ENCODE results near the gene ST3GAL3.

DNA sequence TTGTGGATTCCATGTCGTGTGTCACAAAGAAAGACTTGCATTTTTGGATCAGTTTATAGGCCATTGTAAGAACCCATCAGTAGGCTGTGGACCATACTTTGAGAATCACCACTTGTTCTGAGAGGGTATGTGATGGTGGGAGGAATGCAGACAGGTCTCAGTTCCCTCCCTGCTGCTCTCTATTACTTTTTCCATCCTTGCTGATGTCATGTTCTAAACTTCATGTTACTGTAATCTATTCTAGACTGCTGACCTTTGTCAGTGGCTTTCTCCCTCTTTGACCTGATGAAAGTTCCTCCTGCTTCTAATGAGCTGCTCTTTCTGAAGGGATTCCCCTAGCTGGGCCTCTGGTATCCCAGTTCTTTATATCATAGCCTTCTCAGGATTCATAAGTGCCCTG, 46.1 kb downstream of the ST3GAL3 start:
- TF ChIP-seq, protein P1, sequence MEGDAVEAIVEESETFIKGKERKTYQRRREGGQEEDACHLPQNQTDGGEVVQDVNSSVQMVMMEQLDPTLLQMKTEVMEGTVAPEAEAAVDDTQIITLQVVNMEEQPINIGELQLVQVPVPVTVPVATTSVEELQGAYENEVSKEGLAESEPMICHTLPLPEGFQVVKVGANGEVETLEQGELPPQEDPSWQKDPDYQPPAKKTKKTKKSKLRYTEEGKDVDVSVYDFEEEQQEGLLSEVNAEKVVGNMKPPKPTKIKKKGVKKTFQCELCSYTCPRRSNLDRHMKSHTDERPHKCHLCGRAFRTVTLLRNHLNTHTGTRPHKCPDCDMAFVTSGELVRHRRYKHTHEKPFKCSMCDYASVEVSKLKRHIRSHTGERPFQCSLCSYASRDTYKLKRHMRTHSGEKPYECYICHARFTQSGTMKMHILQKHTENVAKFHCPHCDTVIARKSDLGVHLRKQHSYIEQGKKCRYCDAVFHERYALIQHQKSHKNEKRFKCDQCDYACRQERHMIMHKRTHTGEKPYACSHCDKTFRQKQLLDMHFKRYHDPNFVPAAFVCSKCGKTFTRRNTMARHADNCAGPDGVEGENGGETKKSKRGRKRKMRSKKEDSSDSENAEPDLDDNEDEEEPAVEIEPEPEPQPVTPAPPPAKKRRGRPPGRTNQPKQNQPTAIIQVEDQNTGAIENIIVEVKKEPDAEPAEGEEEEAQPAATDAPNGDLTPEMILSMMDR (IDR thresholded peaks at IDR 0.05; ENCODE audit: insufficient read depth, low read depth, low read length) = no peak
- TF ChIP-seq EZH2 (IDR thresholded peaks at IDR 0.05; ENCODE audit: insufficient read depth, low read length) = no peak

All from astrocyte (in vitro differentiated cells and primary cell).